Prostate gland (tissue), 2 donors: ENCODE data around the gene RIOK3. TPM values are rescaled to one million over a fixed set of nuclear protein-coding genes. Genes with fewer than 3 reads are reported as not detected.
A peak's percentile ranks its signal among the peaks of the same experiment; 100 is the strongest.

Experiments
- DNase-seq: peaks from one replicate; pipeline ENCODE4 v3.0.0-alpha.2; 2019; ENCODE audit warnings: low spot score
- H3K27ac ChIP-seq, 2 donors: fragments of 200-600 bp; sonication (generic); 2 replicates each; pipeline ENCODE4 v1.5.1; 2017 to 2019
- H3K27me3 ChIP-seq: fragments of 200-600 bp; sonication (generic); replicated peaks from 2 replicates; pipeline ENCODE4 v1.5.1; 2019; ENCODE audit not compliant: insufficient read depth
- H3K36me3 ChIP-seq, 2 donors: fragments of 200-600 bp; sonication (generic); 1 replicate in 1 of 2; 2 replicates in 1 of 2; pipeline versions ENCODE4 v1.5.1 to v1.8.1; 2017 to 2019
- H3K4me1 ChIP-seq: fragments of 200-600 bp; sonication (generic); replicated peaks from 2 replicates; pipeline ENCODE4 v1.5.1; 2019
- H3K4me3 ChIP-seq, 2 donors: fragments of 200-600 bp; sonication (generic); 2 replicates each; pipeline ENCODE4 v1.5.1; 2017 to 2019
- H3K9me3 ChIP-seq: fragments of 200-600 bp; sonication (generic); 2 replicates; pipeline ENCODE4 v1.5.1; 2017
- CTCF ChIP-seq, 4 experiments: fragments of 200-600 bp in 2 of 4; fragments of 450-650 bp in 2 of 4; sonication (generic) in 2 of 4; IDR thresholded peaks; 1 replicate in 3 of 4; 2 replicates in 1 of 4; pipeline ENCODE4 v1.5.1; 2016 to 2019; ENCODE audit warnings: antibody characterized with exemption in 4 of 4, mild to moderate bottlenecking in 2 of 4, moderate library complexity in 2 of 4
- POLR2A ChIP-seq: fragments of 450-650 bp; IDR thresholded peaks from one replicate; pipeline ENCODE4 v1.6.1; 2016; ENCODE audit warnings: antibody characterized with exemption, mild to moderate bottlenecking
- POLR2AphosphoS5 ChIP-seq: sonication (generic); formaldehyde crosslinking; IDR thresholded peaks from one replicate; pipeline ENCODE4 v1.6.1; 2017; ENCODE audit warnings: antibody characterized with exemption
- WGBS: methylation state at CpG from one replicate; pipeline ENCODE4 v1.1.5; 2018; 5-methylcytosine and 5-hydroxymethylcytosine counted together
- intact Hi-C: fragments of 100-400 bp; cut with DNase I; formaldehyde crosslinking; loops from one replicate; pipeline ENCODE4 v1.14.2; 2022
- total RNA-seq, 2 donors: library from RNA; depleted of rRNA; stranded (reverse); fragments of >200 nt; gene quantifications; one replicate each; pipeline ENCODE4 v1.1.0, GENCODE V29; 2016

The RIOK3 gene
- total RNA-seq, 2 donors from 2014 or later = 40.6 to 44.6 TPM

- intact Hi-C loops = loop anchor here (5.0 kb wide), 2 partner anchors 178 to 293 kb away; no protein-coding TSS in a partner anchor
- H3K4me3 ChIP-seq = no peak overlapping the region
- TF ChIP-seq POLR2A (no peak), CTCF (IDR thresholded peaks at IDR 0.05) (no peak), POLR2AphosphoS5 (no peak)
- H3K27ac ChIP-seq = no peak overlapping the region
- 86% methylated on average over 4 of the region's 4 CpGs for WGBS
- H3K9me3 ChIP-seq = no peaks in the 10 kb centered on the region
- DNase-seq = no peak
- peaks cover 6 to 9% of the 10 kb centered on the region in 2 donors for H3K36me3 ChIP-seq
- H3K4me1 ChIP-seq = no peaks in the 10 kb centered on the region
- H3K27me3 ChIP-seq = no peaks in the 10 kb centered on the region
Observed at GRCh38 chr18:23519734-23520133, 66.6 kb downstream of the RIOK3 start.

GRCh38 chr18:23521271-23521670, 68.2 kb downstream of the RIOK3 start:
- Histone ChIP-seq H3K9me3 (no peaks in the 10 kb centered on the region), H3K4me1 (no peaks in the 10 kb centered on the region), H3K27me3 (no peaks in the 10 kb centered on the region), H3K4me3 (no peak overlapping the region), H3K27ac (no peak overlapping the region), H3K36me3 (peaks cover 6 to 9% of the 10 kb centered on the region in 2 donors)
- no peak for DNase-seq
- intact Hi-C loops = no loop called here
- WGBS = 88% methylated on average over 7 of the region's 7 CpGs
- TF ChIP-seq POLR2AphosphoS5 = no peak
- TF ChIP-seq CTCF (IDR thresholded peaks at IDR 0.05) = no peak
- TF ChIP-seq POLR2A = no peak

GRCh38 chr18:23521907-23522306, 68.8 kb downstream of the RIOK3 start:
- WGBS = 45% methylated on average over 7 of the region's 7 CpGs
- peak; percentile 22 for TF ChIP-seq POLR2AphosphoS5
- TF ChIP-seq CTCF (IDR thresholded peaks at IDR 0.05) = no peak
- no peaks in the 10 kb centered on the region for H3K9me3 ChIP-seq
- peaks cover 6 to 9% of the 10 kb centered on the region in 2 donors for H3K36me3 ChIP-seq
- intact Hi-C loops = no loop called here
- no peaks in the 10 kb centered on the region for H3K27me3 ChIP-seq
- no peak overlapping the region for H3K27ac ChIP-seq
- no peak for DNase-seq
- H3K4me3 ChIP-seq = no peak overlapping the region
- H3K4me1 ChIP-seq = no peaks in the 10 kb centered on the region

GRCh38 chr18:23523429-23524212, 70.5 kb downstream of the RIOK3 start:
- peaks cover 6 to 9% of the 10 kb centered on the region in 2 donors for H3K36me3 ChIP-seq
- H3K27me3 ChIP-seq = no peaks in the 10 kb centered on the region
- DNase-seq = no peak
- no peaks in the 10 kb centered on the region for H3K4me1 ChIP-seq
- TF ChIP-seq CTCF (IDR thresholded peaks at IDR 0.05) (no peak), POLR2AphosphoS5 (no peak), POLR2A (no peak)
- intact Hi-C loops = no loop called here
- no peak overlapping the region for H3K27ac ChIP-seq
- WGBS = 79% methylated on average over 12 of the region's 12 CpGs
- H3K9me3 ChIP-seq = no peaks in the 10 kb centered on the region
- H3K4me3 ChIP-seq = no peak overlapping the region

- WGBS = 86% methylated on average over 14 of the region's 14 CpGs
- no peaks in the 10 kb centered on the region for H3K27me3 ChIP-seq
- no peaks in the 10 kb centered on the region for H3K4me1 ChIP-seq
- peaks cover 3 to 6% of the 10 kb centered on the region in 2 donors for H3K36me3 ChIP-seq
- DNase-seq = no peak
- H3K9me3 ChIP-seq = no peaks in the 10 kb centered on the region
- no peak overlapping the region for H3K27ac ChIP-seq
- intact Hi-C loops = no loop called here
- TF ChIP-seq CTCF (IDR thresholded peaks at IDR 0.05) = no peak
- TF ChIP-seq POLR2AphosphoS5 = no peak
- TF ChIP-seq POLR2A = no peak
- no peak overlapping the region for H3K4me3 ChIP-seq
Observed at GRCh38 chr18:23524213-23524707, 71.2 kb downstream of the RIOK3 start.
